HT-29 (cell line): ENCODE measurements around the gene ANKRD11. TPM values are rescaled to one million over a fixed set of nuclear protein-coding genes. Genes with fewer than 3 reads are reported as not detected.
A peak's percentile ranks its signal among the peaks of the same experiment; 100 is the strongest.

Source experiments
- DNase-seq: peaks from one replicate; pipeline ENCODE4 v3.0.0-alpha.2; 2015; ENCODE audit warnings: low spot score
- total RNA-seq: library from RNA; depleted of rRNA; stranded (reverse); fragments of >200 nt; shearing (Covaris generic); gene quantifications from 2 replicates; pipeline ENCODE4 v1.2.3, GENCODE V29; 2014

Gene ANKRD11
- total RNA-seq, 1 experiment from 2014 or later = 122 TPM

GRCh38 chr16:89350701-89351380 lies 139.5 kb downstream of the ANKRD11 start:
- DNase-seq = no peak

GRCh38 chr16:89349947-89350633 lies 140.3 kb downstream of the ANKRD11 start:
- no peak for DNase-seq

DNA sequence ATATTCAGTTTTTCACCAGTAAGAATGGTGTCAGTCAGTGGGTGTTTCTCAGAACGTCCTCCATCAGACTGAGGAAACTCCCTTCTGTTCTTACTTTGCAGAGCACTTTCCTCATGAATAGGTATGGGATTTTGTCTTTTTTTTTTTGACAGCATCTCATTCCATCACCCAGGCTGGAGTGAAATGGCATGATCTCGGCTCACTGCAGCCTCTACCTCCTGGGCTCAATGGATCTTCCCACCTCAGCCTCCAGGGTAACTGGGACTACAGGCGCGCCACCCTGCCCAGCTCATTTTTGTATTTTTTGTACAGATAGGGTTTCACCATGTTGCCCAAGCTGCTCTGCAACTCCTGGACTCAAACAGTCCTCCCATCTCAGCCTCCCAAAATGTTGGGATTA lies 142.6 kb downstream of the ANKRD11 start:
- no peak for DNase-seq

DNA sequence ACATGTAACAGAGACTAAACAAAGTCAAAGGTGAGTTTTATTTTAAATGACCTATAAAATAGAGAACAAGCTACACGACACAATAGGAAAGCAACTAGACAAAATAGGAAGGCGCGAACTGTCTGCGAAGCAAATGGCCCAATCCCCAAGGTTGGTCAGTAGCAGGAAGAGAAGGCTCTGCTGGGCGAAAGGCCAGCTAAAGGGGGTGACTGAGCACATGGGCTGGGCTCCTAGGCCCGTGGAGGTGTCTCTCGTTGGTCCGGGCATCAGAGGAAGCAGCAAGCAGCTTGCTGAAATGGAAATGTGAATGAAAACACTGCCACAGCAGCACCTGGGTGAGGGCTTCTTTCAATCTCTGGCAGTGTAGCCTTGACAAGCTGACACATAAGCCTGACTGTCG lies 143.5 kb downstream of the ANKRD11 start:
- no peak for DNase-seq

DNA sequence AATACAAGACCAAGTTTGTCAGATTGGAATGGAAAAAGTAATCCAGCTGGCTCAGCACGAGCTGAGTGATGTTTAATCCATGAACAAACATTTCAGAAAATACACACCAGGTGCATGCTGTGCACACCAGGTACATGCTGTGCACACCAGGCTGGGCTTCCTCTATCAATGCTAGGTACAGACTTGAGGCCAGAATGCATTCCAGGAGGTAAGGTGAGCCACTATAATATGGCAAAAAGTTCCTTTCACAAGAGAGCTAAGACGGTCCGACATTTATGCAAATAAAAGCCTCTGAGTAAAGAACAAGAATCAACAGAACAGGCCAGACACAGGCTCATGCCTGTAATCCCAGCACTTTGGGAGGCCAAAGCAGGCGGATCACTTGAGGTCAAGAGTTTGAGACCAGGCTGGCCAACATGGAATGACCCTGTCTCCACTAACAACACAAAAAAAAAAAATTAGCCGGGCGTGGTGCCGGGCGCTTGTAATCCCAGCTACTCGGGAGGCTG lies 144.7 kb downstream of the ANKRD11 start:
- peak; percentile 29 for DNase-seq

- no peak for DNase-seq
Measured at GRCh38 chr16:89344846-89345611, 145.3 kb downstream of the ANKRD11 start.

DNA sequence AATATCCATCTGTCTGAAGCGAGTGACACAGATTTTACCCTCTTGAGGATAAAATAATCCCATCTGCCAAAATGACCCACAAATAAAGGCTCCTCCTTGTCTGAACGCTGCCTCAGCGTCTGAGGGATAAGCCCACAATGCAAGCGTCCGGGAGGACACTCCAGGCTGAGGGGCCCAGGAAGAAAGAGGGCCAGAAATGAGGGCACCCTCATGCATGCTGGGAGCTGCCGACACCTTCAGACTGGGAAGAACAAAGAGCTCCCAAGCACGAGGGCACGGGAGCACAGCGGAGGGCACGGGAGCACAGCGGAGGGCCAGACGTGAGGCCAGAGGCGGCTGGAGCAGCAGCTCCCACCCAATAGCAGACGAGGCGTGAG lies 145.9 kb downstream of the ANKRD11 start:
- DNase-seq = no peak

DNA sequence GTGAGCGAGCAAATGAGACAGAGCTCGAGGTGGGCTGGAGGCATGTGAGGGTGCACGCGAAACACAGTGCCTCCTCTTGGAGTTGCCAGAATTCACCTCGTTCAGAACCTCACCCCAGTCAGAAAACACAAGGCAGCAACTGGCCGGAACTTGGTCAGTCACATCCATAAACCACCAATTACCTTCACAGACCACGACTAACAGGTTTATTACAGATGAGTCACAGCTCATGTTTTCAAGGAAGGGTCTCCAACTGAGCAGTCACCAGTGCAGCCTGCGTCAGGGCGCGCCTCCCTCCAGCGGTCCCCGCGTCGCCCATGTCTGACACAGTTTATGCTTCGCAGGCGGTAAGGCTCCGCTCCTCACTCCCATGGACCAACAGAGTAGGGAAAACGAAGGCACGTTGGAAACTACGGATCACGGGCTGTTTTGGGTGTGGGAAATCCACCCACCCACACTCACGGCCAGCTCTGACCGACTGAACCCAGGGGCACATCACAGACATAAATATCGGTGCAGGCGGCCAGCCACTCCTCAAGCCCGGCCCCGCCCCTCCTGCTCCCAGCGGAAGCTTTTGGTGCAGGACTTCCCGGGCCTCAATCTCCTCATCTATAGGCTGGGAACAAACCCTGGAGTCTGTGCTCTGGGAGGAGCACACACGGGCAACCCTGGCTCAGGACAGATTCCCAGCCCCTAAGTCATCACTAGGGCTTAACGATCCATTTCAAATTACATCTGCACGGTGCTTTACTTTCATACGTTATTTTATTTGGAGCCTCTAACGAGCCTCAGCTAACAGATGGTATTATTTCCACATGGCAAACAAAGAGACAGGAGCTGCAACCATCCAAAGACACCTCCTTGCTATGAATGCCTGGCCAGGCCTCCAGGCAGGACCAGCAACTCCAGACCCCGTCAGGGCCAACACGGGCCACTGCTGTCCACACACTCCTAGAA lies 146.6 kb downstream of the ANKRD11 start:
- DNase-seq = peak; percentile 80

DNA sequence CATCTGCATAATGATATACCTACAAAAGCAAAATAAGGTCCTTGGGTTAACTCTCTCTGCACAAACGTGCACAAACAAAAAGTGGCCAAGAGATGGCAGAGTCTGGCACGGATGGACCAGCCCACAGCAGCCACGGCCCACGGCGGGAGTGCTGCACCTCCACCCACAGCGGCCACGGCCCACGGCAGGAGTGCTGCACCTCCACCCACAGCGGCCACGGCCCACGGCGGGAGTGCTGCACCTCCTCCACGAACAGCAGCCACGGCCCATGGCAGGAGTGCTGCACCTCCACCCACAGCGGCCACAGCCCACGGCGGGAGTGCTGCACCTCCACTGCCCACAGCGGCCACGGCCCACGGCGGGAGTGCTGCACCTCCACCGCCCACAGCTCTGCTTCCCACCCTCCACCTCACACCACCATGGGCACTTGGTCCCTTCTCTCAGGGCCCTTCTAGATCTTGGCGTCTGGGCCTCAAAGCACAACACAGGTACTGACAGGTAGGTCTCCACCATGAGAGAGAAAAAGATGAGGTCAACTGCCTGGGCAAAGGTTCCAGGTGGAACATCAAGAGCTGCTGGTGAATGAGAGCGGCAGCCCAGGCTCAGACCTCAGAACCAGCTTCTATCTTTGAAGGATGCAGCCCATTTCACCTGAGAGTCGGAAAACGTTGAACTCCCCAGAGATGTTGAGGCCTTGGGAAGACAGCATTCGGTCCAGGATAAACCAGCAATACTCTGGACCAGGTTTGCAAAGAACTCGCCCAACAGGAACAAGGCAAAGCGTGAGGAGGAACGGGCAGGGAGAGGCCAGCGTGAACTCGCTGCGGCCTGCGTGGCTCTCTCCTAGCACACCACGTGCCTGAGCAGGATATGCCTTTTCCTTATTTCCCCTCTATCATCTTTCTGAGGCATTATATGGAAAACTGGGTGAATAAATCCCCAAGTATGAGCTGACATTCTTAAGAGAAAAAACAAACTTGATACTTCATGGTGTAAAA lies 148.4 kb downstream of the ANKRD11 start:
- DNase-seq = no peak

DNA sequence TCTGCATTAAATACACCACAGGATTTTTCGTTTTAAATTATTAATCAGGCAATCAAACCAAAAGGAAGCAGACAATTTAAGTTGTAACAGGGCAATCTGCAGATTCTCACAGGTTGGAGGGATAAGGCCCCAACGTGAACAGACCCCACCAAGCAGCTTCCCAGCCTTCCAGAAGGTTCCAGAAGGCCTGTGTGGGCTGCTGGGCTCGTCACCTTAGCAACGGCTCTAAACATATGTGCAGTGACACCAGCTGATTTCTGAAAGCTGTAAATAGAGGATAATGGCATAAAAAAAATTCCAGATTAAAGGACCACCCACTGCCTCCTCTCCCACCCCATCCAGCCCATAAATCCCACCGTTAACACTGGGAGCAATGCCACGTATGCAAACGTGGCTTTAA lies 149.1 kb downstream of the ANKRD11 start:
- DNase-seq = no peak

- DNase-seq = no peak
Measured at GRCh38 chr16:89338863-89339262, 151.5 kb downstream of the ANKRD11 start.

DNA sequence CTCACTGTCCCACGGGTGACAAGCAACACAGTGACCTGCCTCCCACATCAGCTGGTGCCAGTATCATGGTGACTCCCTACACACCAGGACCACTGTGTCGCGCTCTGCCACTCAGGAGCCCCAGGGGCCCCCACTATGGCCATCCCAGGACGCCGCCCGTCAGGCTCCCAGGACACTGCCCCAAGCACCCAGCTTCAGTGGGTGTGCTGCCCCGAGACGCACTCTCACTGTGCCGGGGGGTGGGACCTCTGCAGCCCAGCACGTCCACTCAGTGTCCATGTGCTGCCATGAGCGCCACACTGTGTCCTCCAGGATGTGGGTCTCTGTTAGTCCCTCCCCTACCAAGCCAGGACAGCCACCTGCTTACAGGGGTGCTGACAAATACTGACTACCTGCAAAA lies 152.4 kb downstream of the ANKRD11 start:
- DNase-seq = no peak

- DNase-seq = no peak
Measured at GRCh38 chr16:89335803-89336485, 154.4 kb downstream of the ANKRD11 start.

GRCh38 chr16:89334988-89335802 lies 155.2 kb downstream of the ANKRD11 start:
- DNase-seq = no peak

DNA sequence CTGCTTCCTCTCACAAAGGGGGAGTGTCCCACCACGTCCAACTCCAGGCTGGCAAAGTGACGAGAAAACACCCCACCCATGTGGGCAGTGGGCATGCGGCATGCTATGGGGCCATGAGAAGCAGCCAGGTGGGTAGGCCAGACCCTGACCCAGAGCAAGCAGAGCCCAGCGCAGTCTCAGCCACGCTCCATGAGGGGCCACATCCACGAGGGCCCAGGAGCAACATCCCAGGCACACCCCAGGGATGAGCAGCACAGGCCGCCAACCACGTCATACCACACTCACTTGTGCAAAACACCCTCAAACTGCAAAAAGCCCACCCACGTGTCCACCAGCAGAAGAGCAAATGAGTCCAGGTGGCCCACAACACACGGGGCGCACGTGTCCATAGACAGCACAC lies 155.9 kb downstream of the ANKRD11 start:
- DNase-seq = no peak

DNA sequence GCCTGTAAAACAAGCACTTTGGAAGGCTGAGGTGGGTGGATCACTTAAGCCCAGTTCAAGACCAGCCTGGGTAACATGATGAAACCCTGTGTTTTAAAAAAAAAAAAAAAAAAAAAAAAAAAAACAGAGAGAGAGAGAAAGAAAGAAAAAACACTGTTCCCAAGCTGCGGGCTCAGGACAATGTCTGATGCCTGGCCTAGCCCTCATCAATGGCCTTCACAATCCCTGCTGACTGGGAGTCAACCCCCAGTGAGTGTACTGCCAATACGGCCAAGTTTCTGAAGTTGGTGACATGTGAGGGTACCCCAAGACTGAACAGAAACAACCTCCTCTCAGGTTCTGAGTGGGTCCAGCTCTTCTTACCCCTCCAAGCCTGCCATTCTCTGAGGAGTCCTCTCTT lies 156.3 kb downstream of the ANKRD11 start:
- DNase-seq = no peak

DNA sequence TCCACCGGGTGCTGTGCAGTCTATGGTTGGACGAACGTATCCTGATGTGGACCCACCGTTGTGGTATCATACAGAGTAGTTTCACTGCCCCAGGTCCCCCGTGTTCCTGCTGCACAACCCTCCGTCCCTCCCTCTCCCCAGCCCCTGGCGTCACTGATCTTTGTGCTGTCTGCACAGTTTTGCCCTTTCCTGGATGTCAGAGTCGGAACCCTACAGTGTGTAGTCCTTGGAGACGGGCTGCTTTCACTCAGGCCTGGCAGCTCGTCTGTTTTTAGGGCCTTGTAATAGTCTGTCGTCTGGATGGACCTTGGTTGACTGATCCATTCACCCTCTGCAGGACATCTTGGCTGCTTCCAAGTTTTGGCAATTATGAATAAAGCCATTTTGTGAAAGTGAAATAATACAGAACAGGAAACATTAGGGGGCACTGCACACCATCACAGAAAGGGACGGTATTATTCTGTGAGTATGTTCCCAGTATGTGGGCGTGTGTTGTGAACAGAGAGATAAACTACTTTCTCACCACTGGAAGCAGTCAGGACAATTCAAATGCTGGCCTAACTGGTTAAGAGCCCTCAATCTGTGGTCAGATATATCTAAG lies 156.9 kb downstream of the ANKRD11 start:
- DNase-seq = peak; percentile 72

GRCh38 chr16:89332902-89333245 lies 157.5 kb downstream of the ANKRD11 start:
- DNase-seq = no peak
